Muscle layer of colon (tissue), 2 donors: ENCODE measurements around the gene TAS2R60.
"Not testable (repeated sequence)": the region's sequence is repeated elsewhere in the genome, so short reads cannot be mapped to it uniquely, and the experiment has no call there.

Experiments
- H3K27ac ChIP-seq: one replicate; pipeline ENCODE4 v1.7.0; 2013; ENCODE audit warnings: low read depth, mild to moderate bottlenecking, low read length, moderate library complexity
- H3K27me3 ChIP-seq, 2 donors: one replicate each; pipeline ENCODE4 v1.7.0; 2013; ENCODE audit warnings: low read length in 2 of 2, mild to moderate bottlenecking in 2 of 2; ENCODE audit not compliant: insufficient read depth in 2 of 2, control insufficient read depth in 1 of 2
- H3K36me3 ChIP-seq: one replicate; pipeline ENCODE4 v1.7.0; 2013; ENCODE audit warnings: mild to moderate bottlenecking, low read length; ENCODE audit not compliant: insufficient read depth
- H3K4me1 ChIP-seq: one replicate; pipeline ENCODE4 v1.7.0; 2013; ENCODE audit warnings: mild to moderate bottlenecking, low read length; ENCODE audit not compliant: insufficient read depth
- H3K4me3 ChIP-seq, 2 donors: one replicate each; pipeline ENCODE4 v1.7.0; 2013; ENCODE audit warnings: low read length in 2 of 2, low read depth in 1 of 2, mild to moderate bottlenecking in 1 of 2, moderate library complexity in 1 of 2
- H3K9ac ChIP-seq: one replicate; pipeline ENCODE4 v1.7.0; 2013; ENCODE audit warnings: low read length
- H3K9me3 ChIP-seq: one replicate; pipeline ENCODE4 v1.7.0; 2013; ENCODE audit warnings: mild to moderate bottlenecking, low read length
- donor health status: abdominal sarcoma.
- donor health status: Adenocarcinoma of cecum.

Gene TAS2R60

GRCh38 chr7:143460271-143460979, 17.2 kb downstream of the TAS2R60 start:
- Histone ChIP-seq H3K27me3 (no peaks in the 10 kb centered on the region), H3K27ac (no peak overlapping the region), H3K9me3 (no peaks in the 10 kb centered on the region), H3K36me3 (no peaks in the 10 kb centered on the region), H3K4me1 (no peaks in the 10 kb centered on the region), H3K9ac (no peak overlapping the region), H3K4me3 (no peak overlapping the region)

DNA sequence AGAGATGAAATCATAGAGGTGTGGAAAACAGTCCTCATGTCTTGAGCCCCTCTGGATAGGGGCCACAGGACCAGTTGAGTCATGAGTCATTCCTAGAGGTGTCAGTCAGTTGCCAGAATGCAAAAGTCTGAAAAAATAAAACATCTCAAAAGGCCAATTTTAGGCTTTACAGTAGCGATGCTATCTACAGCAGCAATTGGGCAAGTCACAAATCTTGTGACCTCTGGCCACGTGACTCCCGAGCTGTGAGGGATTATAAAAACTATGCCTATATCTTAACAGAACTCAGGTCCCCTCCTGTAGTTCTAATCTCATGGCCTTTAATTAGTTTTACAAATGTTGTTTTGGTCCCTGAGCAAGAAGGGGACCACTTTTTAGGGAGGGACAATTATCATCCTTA, 18.8 kb downstream of the TAS2R60 start:
- Histone ChIP-seq H3K4me3 (no peak overlapping the region), H3K36me3 (no peaks in the 10 kb centered on the region), H3K9me3 (no peaks in the 10 kb centered on the region), H3K27ac (no peak overlapping the region), H3K9ac (no peak overlapping the region), H3K4me1 (no peaks in the 10 kb centered on the region), H3K27me3 (no peaks in the 10 kb centered on the region)

- H3K27ac ChIP-seq: no peak overlapping the region
- H3K4me1 ChIP-seq: no peaks in the 10 kb centered on the region
- no peaks in the 10 kb centered on the region for H3K9me3 ChIP-seq
- no peaks in the 10 kb centered on the region for H3K36me3 ChIP-seq
- no peak overlapping the region for H3K4me3 ChIP-seq
- no peaks in the 10 kb centered on the region for H3K27me3 ChIP-seq
- no peak overlapping the region for H3K9ac ChIP-seq
These were observed 20.3 kb downstream of the TAS2R60 start for GRCh38 chr7:143463556-143463955.

GRCh38 chr7:143463957-143464356, 20.7 kb downstream of the TAS2R60 start:
- Histone ChIP-seq H3K27me3 (no peaks in the 10 kb centered on the region), H3K36me3 (no peaks in the 10 kb centered on the region), H3K27ac (no peak overlapping the region), H3K4me1 (no peaks in the 10 kb centered on the region), H3K4me3 (no peak overlapping the region), H3K9ac (no peak overlapping the region), H3K9me3 (no peaks in the 10 kb centered on the region)

DNA sequence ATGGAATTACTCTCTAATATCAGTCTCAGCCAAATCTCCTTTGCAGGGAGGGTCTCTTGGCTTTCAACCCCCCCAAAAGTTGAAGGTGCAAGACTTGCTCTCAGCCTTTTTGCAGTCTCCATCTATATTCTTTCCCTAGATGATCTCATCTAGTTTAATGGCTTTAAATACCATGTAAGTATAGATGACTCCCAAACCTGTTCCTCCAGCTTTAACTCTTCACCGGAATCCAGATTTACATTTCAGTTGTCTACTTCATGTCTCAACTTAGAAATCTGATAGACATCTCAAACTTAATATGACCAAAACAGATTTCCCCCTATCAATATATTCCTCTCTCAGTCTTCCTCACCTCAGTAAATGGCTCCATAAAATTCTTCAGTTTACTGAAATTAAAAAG, 24.5 kb downstream of the TAS2R60 start:
- no peak overlapping the region for H3K4me3 ChIP-seq
- no peak overlapping the region for H3K27ac ChIP-seq
- H3K9ac ChIP-seq: no peak overlapping the region
- H3K9me3 ChIP-seq: no peaks in the 10 kb centered on the region
- no peaks in the 10 kb centered on the region for H3K36me3 ChIP-seq
- no peaks in the 10 kb centered on the region for H3K27me3 ChIP-seq
- H3K4me1 ChIP-seq: no peaks in the 10 kb centered on the region

DNA sequence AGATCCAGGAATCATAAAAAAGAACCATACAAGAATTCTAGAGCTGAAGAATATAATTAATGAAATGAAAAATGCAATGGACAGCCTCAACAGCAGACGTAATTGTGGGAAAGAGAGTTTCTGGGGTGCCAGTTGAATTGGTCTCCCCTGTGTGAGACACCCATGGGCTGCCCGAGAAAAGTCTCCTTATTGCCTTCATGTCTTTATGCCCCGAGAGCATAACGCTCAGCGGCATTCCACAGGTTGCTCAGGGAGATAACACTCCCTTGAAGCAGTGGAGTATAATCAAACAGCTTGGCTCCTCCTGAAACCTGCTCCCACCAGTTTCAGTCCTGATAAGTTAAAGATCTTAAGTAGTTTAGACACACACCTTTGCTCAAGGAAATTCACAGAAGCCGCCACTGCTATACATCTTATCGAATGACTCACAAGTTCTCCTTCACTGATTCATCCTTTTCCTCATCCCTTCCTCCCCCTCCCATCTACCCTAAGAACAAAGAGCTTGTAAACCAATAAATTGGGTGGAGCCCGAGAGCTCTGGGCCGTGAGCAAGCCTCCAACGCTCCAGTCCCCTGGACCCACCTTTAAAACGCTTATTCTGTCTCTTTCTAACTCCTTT, 28.9 kb downstream of the TAS2R60 start:
- not testable (repeated sequence) for H3K4me3 ChIP-seq, H3K4me1 ChIP-seq, H3K27me3 ChIP-seq, H3K9ac ChIP-seq, H3K36me3 ChIP-seq, H3K27ac ChIP-seq, H3K9me3 ChIP-seq

- Histone ChIP-seq H3K27ac (no peak within 1 kb of the TSS), H3K4me3 (no peak within 1 kb of the TSS)
These were observed 34.4 kb downstream of the TAS2R60 start, which contains the start of gene TAS2R41 for GRCh38 chr7:143477501-143478150. TAS2R41 (plus strand) TSS chr7:143477873; CDS start chr7:143477873, 0 bp downstream.

DNA sequence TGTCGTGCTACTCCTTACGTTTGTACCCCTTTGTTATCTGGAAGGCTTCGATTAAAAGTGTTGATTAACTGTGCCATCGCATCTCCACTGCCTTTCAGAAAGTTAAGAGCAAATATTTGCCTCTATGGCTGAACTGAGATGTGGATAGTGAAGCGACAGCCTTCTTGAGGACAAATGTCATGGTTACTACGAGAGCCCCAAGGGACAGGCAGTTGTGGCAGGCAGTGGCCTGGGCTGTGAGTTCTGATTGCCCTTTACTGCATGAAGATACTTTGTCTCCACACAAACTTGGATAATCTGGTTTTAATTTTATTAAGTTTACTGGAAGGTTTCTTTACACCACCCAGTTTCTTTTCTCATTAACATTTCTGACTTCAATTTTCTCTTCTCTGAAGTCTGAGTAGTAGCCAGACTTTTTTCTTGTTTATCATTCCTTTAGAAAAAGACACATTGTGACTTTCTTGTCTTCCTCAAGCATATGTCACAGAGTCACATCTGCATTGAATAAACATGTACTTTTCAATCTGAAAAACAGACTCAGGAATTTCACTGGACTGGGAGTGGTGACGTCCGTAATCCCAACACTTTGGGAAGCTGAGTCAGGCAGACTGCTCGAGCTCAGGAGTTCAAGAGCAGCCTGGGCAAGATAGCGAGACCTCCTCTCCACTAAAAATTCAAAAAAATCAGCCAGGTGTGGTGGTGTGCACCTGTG, 36.0 kb downstream of the TAS2R60 start:
- H3K4me1 ChIP-seq: no peaks in the 10 kb centered on the region
- no peak overlapping the region for H3K4me3 ChIP-seq
- no peaks in the 10 kb centered on the region for H3K27me3 ChIP-seq
- H3K27ac ChIP-seq: no peak overlapping the region
- H3K36me3 ChIP-seq: no peaks in the 10 kb centered on the region
- H3K9ac ChIP-seq: no peak overlapping the region
- no peaks in the 10 kb centered on the region for H3K9me3 ChIP-seq

More at GRCh38 chr7:143477501-143478150, 34.4 kb downstream of the TAS2R60 start, which contains the start of gene TAS2R41:
- Histone ChIP-seq H3K9ac (no peak within 1 kb of the TSS), H3K4me1 (no peaks in the 10 kb centered on the region), H3K9me3 (no peaks in the 10 kb centered on the region), H3K27me3 (no peaks in the 10 kb centered on the region), H3K36me3 (no peaks in the 10 kb centered on the region)

GRCh38 chr7:143480501-143480900, 37.2 kb downstream of the TAS2R60 start:
- Histone ChIP-seq H3K27ac (no peak overlapping the region), H3K9ac (no peak overlapping the region), H3K36me3 (no peaks in the 10 kb centered on the region)

DNA sequence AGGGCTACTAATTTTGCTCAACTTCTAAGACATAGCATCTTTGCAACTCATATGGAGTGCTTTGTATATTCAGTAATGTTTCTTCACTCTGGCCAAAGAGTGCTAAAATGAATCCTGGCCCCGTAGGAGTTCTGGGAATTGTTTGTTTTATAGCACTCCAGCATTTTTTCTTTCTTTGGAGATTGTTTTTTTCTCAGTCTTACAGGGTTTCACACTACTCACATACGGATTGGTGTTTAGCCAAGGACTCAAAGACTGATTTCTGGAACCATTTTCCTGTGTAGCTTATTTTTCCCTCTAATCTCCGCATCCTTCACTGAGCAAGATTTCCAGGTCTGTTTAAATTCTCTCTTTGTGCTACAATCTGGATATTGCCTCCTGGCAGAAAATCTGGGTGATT, 40.9 kb downstream of the TAS2R60 start:
- Histone ChIP-seq H3K36me3 (no peaks in the 10 kb centered on the region), H3K4me1 (no peaks in the 10 kb centered on the region), H3K27ac (no peak overlapping the region), H3K27me3 (no peaks in the 10 kb centered on the region), H3K9ac (no peak overlapping the region), H3K9me3 (no peaks in the 10 kb centered on the region), H3K4me3 (no peak overlapping the region)

More at GRCh38 chr7:143480501-143480900, 37.2 kb downstream of the TAS2R60 start:
- H3K4me1 ChIP-seq: no peaks in the 10 kb centered on the region
- no peak overlapping the region for H3K4me3 ChIP-seq
- no peaks in the 10 kb centered on the region for H3K9me3 ChIP-seq
- H3K27me3 ChIP-seq: no peaks in the 10 kb centered on the region

GRCh38 chr7:143485094-143485493, 41.8 kb downstream of the TAS2R60 start:
- no peaks in the 10 kb centered on the region for H3K27me3 ChIP-seq
- H3K9me3 ChIP-seq: no peaks in the 10 kb centered on the region
- H3K36me3 ChIP-seq: no peaks in the 10 kb centered on the region
- H3K4me1 ChIP-seq: no peaks in the 10 kb centered on the region
- H3K27ac ChIP-seq: no peak overlapping the region
- no peak overlapping the region for H3K9ac ChIP-seq
- H3K4me3 ChIP-seq: no peak overlapping the region
